Nephron (organoid): ENCODE data around the gene CAST.

Source experiments
- H3K27ac Mint-ChIP-seq, 3 experiments: 2 replicates each; pipeline ENCODE4 v1.8.0; 2020; ENCODE audit warnings: mixed read lengths in 3 of 3, mild to moderate bottlenecking in 2 of 3, moderate library complexity in 1 of 3
- H3K27me3 Mint-ChIP-seq: 2 replicates; pipeline ENCODE4 v1.8.0; 2021; ENCODE audit warnings: low read depth, mild to moderate bottlenecking, moderate library complexity, mixed read lengths
- H3K36me3 Mint-ChIP-seq: 2 replicates; pipeline ENCODE4 v1.8.0; 2020; ENCODE audit warnings: low read depth, mixed read lengths
- H3K4me1 Mint-ChIP-seq: 2 replicates; pipeline ENCODE4 v1.8.0; 2020; ENCODE audit warnings: mixed read lengths
- H3K4me3 Mint-ChIP-seq, 3 experiments: 2 replicates each; pipeline ENCODE4 v1.8.0; 2020; ENCODE audit warnings: mild to moderate bottlenecking in 3 of 3, mixed read lengths in 3 of 3, moderate library complexity in 2 of 3
- H3K9me3 Mint-ChIP-seq: 2 replicates; pipeline ENCODE4 v1.8.0; 2020; ENCODE audit warnings: mixed read lengths
- TF ChIP-seq, protein P1 (sequence below), 3 experiments: fragments of 200-600 bp; sonication (generic); IDR thresholded peaks; one replicate each; pipeline ENCODE4 v1.5.0; 2021; ENCODE audit warnings: antibody characterized with exemption in 3 of 3; ENCODE audit not compliant: unreplicated experiment in 3 of 3

CAST gene

DNA sequence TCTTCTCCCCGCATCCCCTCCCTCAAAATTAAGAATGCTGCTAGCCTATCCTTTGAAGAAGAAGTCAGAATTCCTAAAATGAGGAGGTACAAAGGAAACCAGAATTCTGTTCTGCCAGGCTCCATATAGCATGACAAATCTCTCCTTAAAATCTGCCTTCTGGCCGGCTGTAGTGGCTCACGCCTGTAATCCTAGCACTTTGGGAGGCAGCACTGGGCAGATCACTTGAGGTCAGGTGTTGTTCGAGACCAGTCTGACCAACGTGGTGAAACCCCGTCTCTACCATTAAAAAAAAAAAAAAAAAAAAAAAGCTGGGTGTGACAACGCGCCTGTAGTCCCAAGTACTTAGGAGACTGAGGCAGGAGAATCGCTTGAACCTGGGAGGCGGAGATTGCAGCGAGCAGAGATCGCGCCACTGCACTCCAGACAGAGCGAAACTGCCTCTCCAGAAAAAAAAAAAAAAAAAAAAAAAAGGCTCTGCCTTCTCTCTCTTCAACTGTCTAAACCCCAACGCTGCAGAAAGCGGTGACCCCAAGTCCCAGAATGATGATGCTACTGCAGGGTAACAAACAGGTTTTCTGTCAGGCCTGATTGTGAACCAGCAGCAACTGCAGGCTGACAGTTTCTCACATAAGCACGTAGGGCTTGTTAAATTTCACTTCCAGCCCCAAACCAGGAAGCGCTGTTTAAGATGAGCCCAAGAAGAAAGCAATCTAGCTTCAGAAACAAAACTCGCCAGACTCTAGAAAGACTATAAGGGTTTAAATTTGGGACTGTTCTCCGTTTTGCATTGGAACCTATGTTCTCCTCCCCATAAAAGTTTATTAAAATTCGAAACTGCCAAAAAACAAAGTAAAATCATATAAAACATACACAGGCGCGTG is 963 bp upstream of the CAST start:
- Mint-ChIP-seq H3K27me3 (peaks cover 22% of the 10 kb centered on the region), H3K4me3 (peak overlapping the region; percentile 88 to 98 (median 95)), H3K9me3 (no peaks in the 10 kb centered on the region), H3K27ac (peak overlapping the region; percentile 92 to 96 (median 93)), H3K36me3 (no peaks in the 10 kb centered on the region), H3K4me1 (peaks cover 16% of the 10 kb centered on the region)
- TF ChIP-seq, protein P1, sequence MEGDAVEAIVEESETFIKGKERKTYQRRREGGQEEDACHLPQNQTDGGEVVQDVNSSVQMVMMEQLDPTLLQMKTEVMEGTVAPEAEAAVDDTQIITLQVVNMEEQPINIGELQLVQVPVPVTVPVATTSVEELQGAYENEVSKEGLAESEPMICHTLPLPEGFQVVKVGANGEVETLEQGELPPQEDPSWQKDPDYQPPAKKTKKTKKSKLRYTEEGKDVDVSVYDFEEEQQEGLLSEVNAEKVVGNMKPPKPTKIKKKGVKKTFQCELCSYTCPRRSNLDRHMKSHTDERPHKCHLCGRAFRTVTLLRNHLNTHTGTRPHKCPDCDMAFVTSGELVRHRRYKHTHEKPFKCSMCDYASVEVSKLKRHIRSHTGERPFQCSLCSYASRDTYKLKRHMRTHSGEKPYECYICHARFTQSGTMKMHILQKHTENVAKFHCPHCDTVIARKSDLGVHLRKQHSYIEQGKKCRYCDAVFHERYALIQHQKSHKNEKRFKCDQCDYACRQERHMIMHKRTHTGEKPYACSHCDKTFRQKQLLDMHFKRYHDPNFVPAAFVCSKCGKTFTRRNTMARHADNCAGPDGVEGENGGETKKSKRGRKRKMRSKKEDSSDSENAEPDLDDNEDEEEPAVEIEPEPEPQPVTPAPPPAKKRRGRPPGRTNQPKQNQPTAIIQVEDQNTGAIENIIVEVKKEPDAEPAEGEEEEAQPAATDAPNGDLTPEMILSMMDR (IDR thresholded peaks at IDR 0.05; ENCODE audit: unreplicated experiment in 3 of 3), result no peak

GRCh38 chr5:96662725-96663518 is 746 bp downstream of the CAST start:
- peaks cover 22% of the 10 kb centered on the region for H3K27me3 Mint-ChIP-seq
- H3K36me3 Mint-ChIP-seq, result no peaks in the 10 kb centered on the region
- H3K4me3 Mint-ChIP-seq, result peak overlapping the region; percentile 94 to 99 (median 98)
- H3K9me3 Mint-ChIP-seq, result no peaks in the 10 kb centered on the region
- H3K27ac Mint-ChIP-seq, result peak overlapping the region; percentile 68 to 97 (median 91)
- TF ChIP-seq, protein P1 (IDR thresholded peaks at IDR 0.05; ENCODE audit: unreplicated experiment in 3 of 3), result no peak
- H3K4me1 Mint-ChIP-seq, result peaks cover 20% of the 10 kb centered on the region

DNA sequence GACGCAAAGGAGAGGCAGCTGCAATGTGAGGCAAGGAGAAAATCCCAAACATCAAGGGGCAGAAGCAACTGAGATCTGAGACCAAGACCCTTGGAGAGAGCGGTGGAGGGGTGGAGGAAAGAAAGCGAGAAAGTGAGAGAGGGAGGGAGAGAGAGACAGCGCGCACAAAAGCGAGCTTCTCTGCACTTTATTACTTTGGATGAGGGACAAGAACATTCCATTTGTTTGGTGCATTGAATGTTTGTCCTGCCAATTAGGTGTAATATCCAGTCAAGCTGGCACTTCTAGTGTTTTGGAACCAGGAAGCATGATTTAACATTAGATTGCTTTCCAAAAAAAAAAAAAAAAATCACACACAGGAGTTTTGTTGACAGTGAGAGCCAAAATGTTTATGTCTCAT is 1.4 kb downstream of the CAST start:
- Mint-ChIP-seq H3K4me3 (peak overlapping the region; percentile 94 to 99 (median 98)), H3K4me1 (peaks cover 20% of the 10 kb centered on the region), H3K27ac (peak overlapping the region; percentile 68 to 91 (median 73)), H3K27me3 (peaks cover 22% of the 10 kb centered on the region), H3K9me3 (no peaks in the 10 kb centered on the region), H3K36me3 (no peaks in the 10 kb centered on the region)
- TF ChIP-seq, protein P1 (IDR thresholded peaks at IDR 0.05; ENCODE audit: unreplicated experiment in 3 of 3), result no peak

- TF ChIP-seq, protein P1 (IDR thresholded peaks at IDR 0.05; ENCODE audit: unreplicated experiment in 3 of 3), result no peak
- Mint-ChIP-seq H3K27me3 (peaks cover 20% of the 10 kb centered on the region), H3K9me3 (no peaks in the 10 kb centered on the region), H3K4me1 (peaks cover 20% of the 10 kb centered on the region), H3K4me3 (peak overlapping the region; percentile 26 to 49 (median 28)), H3K27ac (no peak overlapping the region), H3K36me3 (no peaks in the 10 kb centered on the region)
Measured at GRCh38 chr5:96664669-96665068, 2.5 kb downstream of the CAST start.

- Mint-ChIP-seq H3K4me3 (no peak overlapping the region), H3K9me3 (no peaks in the 10 kb centered on the region), H3K27ac (no peak overlapping the region), H3K4me1 (peaks cover 7% of the 10 kb centered on the region), H3K27me3 (no peaks in the 10 kb centered on the region), H3K36me3 (no peaks in the 10 kb centered on the region)
- TF ChIP-seq, protein P1 (IDR thresholded peaks at IDR 0.05; ENCODE audit: unreplicated experiment in 3 of 3), result no peak
Measured at GRCh38 chr5:96668725-96669124, 6.5 kb downstream of the CAST start.
